OCI-LY7 (cell line): ENCODE measurements around the gene MCM6.
"Not testable (repeated sequence)": the region's sequence is repeated elsewhere in the genome, so short reads cannot be mapped to it uniquely, and the experiment has no call there.

Source experiments
- CTCF ChIP-seq: fragments of 200-600 bp; sonication (generic); conservative IDR thresholded peaks from 2 replicates; pipeline ENCODE4 v1.5.1; 2014; ENCODE audit warnings: mild to moderate bottlenecking, antibody characterized with exemption, low read length, moderate library complexity, mixed read lengths
- EZH2phosphoT487 ChIP-seq: fragments of 200-600 bp; sonication (generic); IDR thresholded peaks from 2 replicates; pipeline ENCODE4 v1.6.1; 2018; ENCODE audit warnings: low read depth, borderline replicate concordance, mild to moderate bottlenecking, mixed run types, antibody characterized with exemption, low read length, moderate library complexity, mixed read lengths

- TF ChIP-seq CTCF, EZH2phosphoT487: not testable (repeated sequence)
These were observed 12.3 kb upstream of the MCM6 start for GRCh38 chr2:135888587-135888986.
